ENCODE measurements around the gene LIN54.
"Not testable (repeated sequence)": the region's sequence is repeated elsewhere in the genome, so short reads cannot be mapped to it uniquely, and the experiment has no call there.

Gene LIN54

GRCh38 chr4:83025563-83025962, 14.9 kb upstream of the LIN54 start:
- Mint-ChIP-seq H3K4me3 (no peak overlapping the region), H3K27ac (ENCODE audit: low read depth) (no peak overlapping the region), H3K9me3 (no peaks in the 10 kb centered on the region), H3K4me1 (no peaks in the 10 kb centered on the region), H3K27me3 (peaks cover 13% of the 10 kb centered on the region), H3K36me3 (ENCODE audit: insufficient read depth) (peaks cover 4% of the 10 kb centered on the region)
- no peak for DNase-seq (ENCODE audit: low spot score in 2 of 2)
- ATAC-seq (replicated peaks; ENCODE audit: extremely low read depth, poor library complexity, severe bottlenecking) = no peak

- Mint-ChIP-seq H3K4me3 (no peak overlapping the region), H3K27me3 (peaks cover 13% of the 10 kb centered on the region), H3K36me3 (ENCODE audit: insufficient read depth) (peaks cover 4% of the 10 kb centered on the region), H3K4me1 (no peaks in the 10 kb centered on the region), H3K9me3 (no peaks in the 10 kb centered on the region), H3K27ac (ENCODE audit: low read depth) (no peak overlapping the region)
- DNase-seq (ENCODE audit: low spot score in 2 of 2) = no peak
- ATAC-seq (replicated peaks; ENCODE audit: extremely low read depth, poor library complexity, severe bottlenecking) = no peak
These were observed 13.6 kb upstream of the LIN54 start for GRCh38 chr4:83024233-83024632.

- H3K27ac Mint-ChIP-seq (ENCODE audit: low read depth); H3K4me1 Mint-ChIP-seq; DNase-seq (ENCODE audit: low spot score in 2 of 2); H3K4me3 Mint-ChIP-seq; H3K9me3 Mint-ChIP-seq; ATAC-seq (replicated peaks; ENCODE audit: extremely low read depth, poor library complexity, severe bottlenecking); H3K36me3 Mint-ChIP-seq (ENCODE audit: insufficient read depth): not testable (repeated sequence)
- H3K27me3 Mint-ChIP-seq = peaks cover 13% of the 10 kb centered on the region
These were observed 13.0 kb upstream of the LIN54 start for GRCh38 chr4:83023599-83023998.

DNA sequence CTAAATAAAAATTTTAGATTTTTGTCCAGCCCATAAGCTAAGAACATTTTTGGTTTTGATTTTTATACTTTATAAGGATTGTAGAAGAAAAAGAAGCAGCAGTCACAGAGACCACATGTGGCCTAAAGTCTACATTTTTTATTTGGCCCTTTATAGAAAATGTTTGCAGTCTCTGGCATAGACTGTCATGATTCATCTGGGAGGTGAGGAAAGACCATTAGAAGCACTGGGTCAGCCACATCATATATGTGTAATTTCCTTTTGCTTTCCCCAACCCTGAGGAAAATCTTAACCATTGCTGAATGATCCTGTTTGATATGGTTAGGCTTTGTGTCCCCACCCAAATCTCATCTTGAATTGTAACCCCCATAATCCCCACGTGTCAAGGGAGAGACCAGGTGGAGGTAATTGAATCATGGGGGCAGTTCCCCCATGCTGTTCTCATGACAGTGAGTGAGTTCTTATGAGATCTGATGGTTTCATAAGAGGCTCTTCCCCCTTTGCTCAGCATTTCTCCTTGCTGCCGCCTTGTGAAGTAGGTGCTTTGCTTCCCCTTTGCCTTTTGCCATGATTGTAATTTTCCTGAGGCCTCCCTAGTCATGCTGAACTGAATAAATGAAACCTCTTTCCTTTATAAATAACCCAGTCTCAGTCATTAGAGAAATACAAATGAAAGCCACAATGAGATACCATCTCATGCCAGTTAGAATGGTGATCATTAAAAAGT, 12.3 kb upstream of the LIN54 start:
- no peak overlapping the region for H3K4me3 Mint-ChIP-seq
- H3K36me3 Mint-ChIP-seq (ENCODE audit: insufficient read depth) = peaks cover 3% of the 10 kb centered on the region
- DNase-seq (ENCODE audit: low spot score in 2 of 2) (no peak), ATAC-seq (replicated peaks; ENCODE audit: extremely low read depth, poor library complexity, severe bottlenecking) (no peak)
- H3K9me3 Mint-ChIP-seq = no peaks in the 10 kb centered on the region
- peaks cover 13% of the 10 kb centered on the region for H3K27me3 Mint-ChIP-seq
- H3K27ac Mint-ChIP-seq (ENCODE audit: low read depth) = no peak overlapping the region
- H3K4me1 Mint-ChIP-seq = no peaks in the 10 kb centered on the region

DNA sequence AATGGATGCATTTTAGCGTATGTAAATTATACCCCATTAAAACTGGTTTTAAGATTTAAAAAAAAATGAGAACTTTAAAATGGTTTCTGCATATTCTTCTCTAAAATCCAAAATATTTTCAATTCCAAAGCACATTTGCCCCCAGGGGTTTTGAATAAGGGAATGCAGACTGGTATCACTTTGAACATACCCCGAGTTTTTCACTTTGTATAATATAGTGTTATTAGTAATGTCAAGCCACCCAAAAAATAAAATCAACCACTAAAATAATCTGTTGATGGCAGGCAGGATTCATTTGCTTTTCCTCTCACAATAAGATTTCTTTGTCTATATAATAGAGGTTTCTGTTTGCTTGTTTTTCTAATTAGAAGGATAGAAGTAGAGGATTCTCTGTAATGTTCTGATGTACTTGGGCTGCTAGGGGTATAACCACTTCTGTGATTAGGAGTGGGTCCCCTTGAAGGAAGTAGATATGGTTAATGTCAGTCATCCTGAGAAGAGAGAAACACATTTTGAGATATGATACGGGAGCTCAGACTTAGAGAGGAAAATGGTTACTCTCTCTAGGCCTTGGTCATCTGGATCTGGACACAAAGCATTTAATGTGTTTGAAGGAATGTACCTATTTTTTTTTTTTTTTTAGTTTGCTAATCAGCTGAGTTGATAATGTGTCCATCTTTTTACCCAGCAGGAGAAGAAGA, 9.3 kb upstream of the LIN54 start:
- H3K36me3 Mint-ChIP-seq (ENCODE audit: insufficient read depth) = no peaks in the 10 kb centered on the region
- no peak for ATAC-seq (replicated peaks; ENCODE audit: extremely low read depth, poor library complexity, severe bottlenecking)
- no peak overlapping the region for H3K27ac Mint-ChIP-seq (ENCODE audit: low read depth)
- no peaks in the 10 kb centered on the region for H3K9me3 Mint-ChIP-seq
- no peak overlapping the region for H3K4me3 Mint-ChIP-seq
- H3K27me3 Mint-ChIP-seq = no peaks in the 10 kb centered on the region
- DNase-seq (ENCODE audit: low spot score in 2 of 2) = no peak
- H3K4me1 Mint-ChIP-seq = no peaks in the 10 kb centered on the region

GRCh38 chr4:83013902-83014301, 3.3 kb upstream of the LIN54 start:
- H3K27me3 Mint-ChIP-seq = no peaks in the 10 kb centered on the region
- H3K27ac Mint-ChIP-seq (ENCODE audit: low read depth) = no peak overlapping the region
- H3K9me3 Mint-ChIP-seq = no peaks in the 10 kb centered on the region
- H3K4me3 Mint-ChIP-seq = peak overlapping the region; percentile 98
- H3K36me3 Mint-ChIP-seq (ENCODE audit: insufficient read depth) = peaks cover 24% of the 10 kb centered on the region
- H3K4me1 Mint-ChIP-seq = peaks cover 42% of the 10 kb centered on the region
- ATAC-seq (replicated peaks; ENCODE audit: extremely low read depth, poor library complexity, severe bottlenecking) (no peak), DNase-seq (ENCODE audit: low spot score in 2 of 2) (no peak)

GRCh38 chr4:83013420-83013867, 2.8 kb upstream of the LIN54 start:
- H3K27me3 Mint-ChIP-seq = no peaks in the 10 kb centered on the region
- no peak for DNase-seq (ENCODE audit: low spot score in 2 of 2)
- peaks cover 44% of the 10 kb centered on the region for H3K4me1 Mint-ChIP-seq
- no peak for ATAC-seq (replicated peaks; ENCODE audit: extremely low read depth, poor library complexity, severe bottlenecking)
- peak overlapping the region; percentile 98 for H3K4me3 Mint-ChIP-seq
- H3K27ac Mint-ChIP-seq (ENCODE audit: low read depth) = peak overlapping the region; percentile 84
- no peaks in the 10 kb centered on the region for H3K9me3 Mint-ChIP-seq
- H3K36me3 Mint-ChIP-seq (ENCODE audit: insufficient read depth) = peaks cover 24% of the 10 kb centered on the region

GRCh38 chr4:83012687-83013419, 2.2 kb upstream of the LIN54 start:
- DNase-seq (ENCODE audit: low spot score in 2 of 2) = peak; percentile 95 to 96
- Mint-ChIP-seq H3K4me3 (peak overlapping the region; percentile 98), H3K4me1 (peaks cover 47% of the 10 kb centered on the region), H3K36me3 (ENCODE audit: insufficient read depth) (peaks cover 24% of the 10 kb centered on the region), H3K9me3 (no peaks in the 10 kb centered on the region), H3K27me3 (no peaks in the 10 kb centered on the region), H3K27ac (ENCODE audit: low read depth) (peak overlapping the region; percentile 84)
- ATAC-seq (replicated peaks; ENCODE audit: extremely low read depth, poor library complexity, severe bottlenecking) = peak; percentile 79

GRCh38 chr4:83012200-83012686, 1.6 kb upstream of the LIN54 start:
- H3K4me3 Mint-ChIP-seq = peak overlapping the region; percentile 98
- H3K4me1 Mint-ChIP-seq = peaks cover 53% of the 10 kb centered on the region
- H3K27ac Mint-ChIP-seq (ENCODE audit: low read depth) = peak overlapping the region; percentile 99
- peaks cover 24% of the 10 kb centered on the region for H3K36me3 Mint-ChIP-seq (ENCODE audit: insufficient read depth)
- H3K9me3 Mint-ChIP-seq = no peaks in the 10 kb centered on the region
- DNase-seq (ENCODE audit: low spot score in 2 of 2) (no peak), ATAC-seq (replicated peaks; ENCODE audit: extremely low read depth, poor library complexity, severe bottlenecking) (no peak)
- H3K27me3 Mint-ChIP-seq = no peaks in the 10 kb centered on the region

DNA sequence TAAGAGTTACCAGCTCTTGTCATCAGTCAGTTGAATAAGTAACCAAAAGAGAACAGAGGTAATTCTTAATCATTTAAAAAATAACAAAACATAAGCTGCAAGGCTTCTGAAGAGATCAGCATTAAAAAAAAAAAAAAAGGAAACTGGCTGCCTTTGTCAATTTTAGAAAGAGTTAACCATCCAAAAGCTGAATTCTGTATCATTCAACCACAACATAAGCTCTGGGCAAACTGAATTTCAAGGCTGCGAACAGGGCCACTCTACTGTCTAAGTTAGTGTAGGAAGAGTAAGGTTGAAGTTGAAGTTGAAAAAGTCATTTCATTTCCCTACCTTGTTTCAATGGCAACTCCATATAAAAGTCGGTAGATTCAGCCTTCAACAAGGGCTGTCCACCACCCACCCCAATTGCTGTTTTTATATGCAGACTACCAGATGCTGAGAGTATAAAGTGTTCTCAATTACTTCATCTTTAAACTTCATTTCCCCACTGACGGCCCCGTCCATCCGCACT, 1.1 kb upstream of the LIN54 start:
- no peak for DNase-seq (ENCODE audit: low spot score in 2 of 2)
- H3K9me3 Mint-ChIP-seq = no peaks in the 10 kb centered on the region

GRCh38 chr4:83010111-83010521, 507 bp downstream of the LIN54 start:
- Mint-ChIP-seq H3K4me1 (peaks cover 62% of the 10 kb centered on the region), H3K27me3 (no peaks in the 10 kb centered on the region), H3K4me3 (peak overlapping the region; percentile 98), H3K27ac (ENCODE audit: low read depth) (peak overlapping the region; percentile 99), H3K9me3 (no peaks in the 10 kb centered on the region), H3K36me3 (ENCODE audit: insufficient read depth) (peaks cover 26% of the 10 kb centered on the region)
- peak; percentile 11 for ATAC-seq (replicated peaks; ENCODE audit: extremely low read depth, poor library complexity, severe bottlenecking)
- no peak for DNase-seq (ENCODE audit: low spot score in 2 of 2)

More for the DNA sequence above, 1.1 kb upstream of the LIN54 start:
- peak overlapping the region; percentile 99 for H3K27ac Mint-ChIP-seq (ENCODE audit: low read depth)
- H3K36me3 Mint-ChIP-seq (ENCODE audit: insufficient read depth) = peaks cover 24% of the 10 kb centered on the region
- H3K4me3 Mint-ChIP-seq = peak overlapping the region; percentile 98
- H3K4me1 Mint-ChIP-seq = peaks cover 55% of the 10 kb centered on the region
- H3K27me3 Mint-ChIP-seq = no peaks in the 10 kb centered on the region
- no peak for ATAC-seq (replicated peaks; ENCODE audit: extremely low read depth, poor library complexity, severe bottlenecking)

GRCh38 chr4:83009529-83009928, 1.1 kb downstream of the LIN54 start:
- DNase-seq (ENCODE audit: low spot score in 2 of 2) (no peak), ATAC-seq (replicated peaks; ENCODE audit: extremely low read depth, poor library complexity, severe bottlenecking) (no peak)
- peaks cover 62% of the 10 kb centered on the region for H3K4me1 Mint-ChIP-seq

More at GRCh38 chr4:83009529-83009928, 1.1 kb downstream of the LIN54 start:
- Mint-ChIP-seq H3K4me3 (peak overlapping the region; percentile 98), H3K27ac (ENCODE audit: low read depth) (peak overlapping the region; percentile 99), H3K9me3 (no peaks in the 10 kb centered on the region), H3K27me3 (no peaks in the 10 kb centered on the region), H3K36me3 (ENCODE audit: insufficient read depth) (peaks cover 26% of the 10 kb centered on the region)

Data from central memory CD8-positive, alpha-beta T cell (primary cell).